Measurements from ENCODE around the gene SLC35G4.
"Not testable (repeated sequence)": the region's sequence is repeated elsewhere in the genome, so short reads cannot be mapped to it uniquely, and the experiment has no call there.

SLC35G4 gene

DNA sequence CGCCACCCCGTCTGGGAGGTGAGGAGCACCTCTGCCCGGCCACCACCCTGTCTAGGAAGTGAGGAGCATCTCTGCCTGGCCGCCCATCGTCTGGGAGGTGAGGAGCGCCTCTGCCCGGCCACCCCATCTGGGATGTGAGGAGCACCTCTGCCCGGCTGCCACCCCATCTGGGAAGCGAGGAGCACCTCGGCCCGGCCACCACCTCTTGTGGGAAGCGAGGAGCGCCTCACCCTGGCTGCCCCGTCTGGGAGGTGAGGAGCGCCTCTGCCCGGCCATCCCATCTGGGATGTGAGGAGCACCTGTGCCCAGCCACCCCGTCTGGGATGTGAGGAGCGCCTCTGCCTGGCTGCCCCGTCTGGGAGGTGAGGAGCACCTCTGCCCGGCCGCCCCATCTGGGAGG is 4.6 kb downstream of the SLC35G4 start:
- DNase-seq (ENCODE audit: low read depth in 2 of 2), result not testable (repeated sequence)

DNA sequence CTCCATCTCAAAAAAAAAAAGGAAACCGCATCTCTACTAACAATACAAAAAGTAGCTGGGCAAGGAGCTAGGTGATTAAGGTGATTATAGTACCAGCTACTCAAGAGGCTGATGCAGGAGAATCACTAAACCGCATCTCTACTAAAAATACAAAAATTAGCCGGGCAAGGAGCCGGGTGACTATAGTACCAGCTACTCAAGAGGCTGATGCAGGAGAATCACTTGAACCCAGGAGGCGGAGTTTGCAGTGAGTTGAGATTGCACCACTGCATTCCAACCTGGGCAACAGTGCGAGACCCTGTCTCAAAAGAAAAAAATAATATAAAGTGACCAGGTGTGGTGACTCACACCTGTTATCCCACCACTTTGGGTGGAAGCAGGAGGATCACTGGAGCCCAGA is 5.6 kb downstream of the SLC35G4 start:
- not testable (repeated sequence) for DNase-seq (ENCODE audit: low read depth in 2 of 2)

DNA sequence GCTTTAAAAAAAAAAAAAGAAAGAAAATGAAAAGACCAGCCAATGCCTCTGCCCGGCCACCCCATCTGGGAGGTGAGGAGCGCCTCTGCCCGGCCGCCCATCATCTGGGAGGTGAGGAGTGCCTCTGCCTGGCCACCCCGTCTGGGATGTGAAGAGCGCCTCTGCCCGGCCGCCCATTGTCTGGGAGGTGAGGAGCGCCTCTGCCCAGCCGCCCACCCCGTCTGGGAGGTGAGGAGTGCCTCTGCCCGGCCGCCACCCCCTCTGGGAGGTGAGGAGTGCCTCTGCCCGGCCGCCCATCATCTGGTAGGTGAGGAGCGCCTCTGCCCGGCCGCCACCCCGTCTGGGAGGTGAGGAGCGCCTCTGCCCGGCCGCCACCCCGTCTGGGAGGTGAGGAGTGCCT is 37.9 kb downstream of the SLC35G4 start:
- DNase-seq (ENCODE audit: low read depth in 2 of 2), result not testable (repeated sequence)

DNA sequence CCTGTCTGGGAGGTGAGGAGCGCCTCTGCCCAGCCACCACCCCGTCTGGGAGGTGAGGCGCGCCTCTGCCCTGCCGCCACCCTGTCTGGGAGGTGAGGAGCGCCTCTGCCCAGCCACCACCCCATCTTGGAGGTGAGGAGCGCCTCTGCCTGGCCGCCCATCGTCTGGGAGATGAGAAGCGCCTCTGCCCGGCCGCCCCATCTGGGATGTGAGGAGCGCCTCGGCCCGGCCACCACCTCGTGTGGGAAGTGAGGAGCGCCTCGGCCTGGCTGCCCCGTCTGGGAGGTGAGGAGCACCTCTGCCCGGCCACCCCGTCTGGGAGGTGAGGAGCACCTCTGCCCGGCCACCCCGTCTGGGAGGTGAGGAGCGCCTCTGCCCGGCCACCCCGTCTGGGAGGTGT is 38.4 kb downstream of the SLC35G4 start:
- DNase-seq (ENCODE audit: low read depth in 2 of 2), result not testable (repeated sequence)

GRCh38 chr18:11649839-11650238 is 40.4 kb downstream of the SLC35G4 start:
- DNase-seq (ENCODE audit: low read depth in 2 of 2), result no peak

DNA sequence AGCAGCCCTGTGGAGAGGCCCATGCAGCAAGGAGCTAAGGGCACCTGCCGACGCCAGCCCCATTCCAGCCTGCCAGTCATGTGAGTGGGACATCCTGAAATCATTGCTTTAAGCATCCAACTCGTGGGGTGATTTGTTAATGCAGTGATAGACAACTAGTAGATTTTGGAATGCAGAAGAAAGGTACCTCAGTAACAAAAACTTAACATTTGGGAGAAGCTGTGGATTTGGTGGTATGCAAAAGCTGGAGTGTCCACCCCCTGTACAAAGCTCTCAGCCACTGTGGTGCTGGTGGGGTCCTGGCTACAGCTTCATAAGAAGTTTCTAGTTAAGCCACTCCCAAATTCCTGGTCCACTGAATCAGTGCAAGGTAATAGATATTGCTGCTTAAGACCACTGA is 42.5 kb downstream of the SLC35G4 start:
- DNase-seq (ENCODE audit: low read depth in 2 of 2), result no peak

DNA sequence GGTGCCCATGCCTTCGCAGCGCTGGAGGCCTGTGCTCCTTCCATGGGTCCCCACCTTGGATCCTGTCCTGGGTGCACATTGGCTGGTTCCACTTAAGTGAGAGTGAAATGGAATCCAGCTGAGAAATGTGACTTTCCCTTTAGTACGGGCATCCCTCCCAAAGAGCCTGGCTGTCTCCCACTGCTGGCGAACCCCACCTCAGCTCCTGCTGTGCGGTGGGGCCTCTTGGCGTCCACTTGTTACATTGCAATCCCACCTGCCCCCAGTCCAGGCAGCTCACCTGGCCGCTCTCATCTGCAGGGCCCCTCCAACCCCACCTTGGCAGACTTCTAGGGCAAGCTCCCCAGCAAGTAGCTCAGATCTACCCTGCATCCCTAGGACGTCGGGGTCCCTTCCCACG is 44.1 kb downstream of the SLC35G4 start:
- DNase-seq (ENCODE audit: low read depth in 2 of 2), result no peak

GRCh38 chr18:11654736-11655605 is 45.6 kb downstream of the SLC35G4 start:
- DNase-seq (ENCODE audit: low read depth in 2 of 2), result peak in 1 of 2 donors; percentile 34

- no peak for DNase-seq (ENCODE audit: low read depth in 2 of 2)
Measured at GRCh38 chr18:11655606-11655932, 46.2 kb downstream of the SLC35G4 start.

GRCh38 chr18:11657152-11657551 is 47.8 kb downstream of the SLC35G4 start:
- DNase-seq (ENCODE audit: low read depth in 2 of 2), result no peak

DNA sequence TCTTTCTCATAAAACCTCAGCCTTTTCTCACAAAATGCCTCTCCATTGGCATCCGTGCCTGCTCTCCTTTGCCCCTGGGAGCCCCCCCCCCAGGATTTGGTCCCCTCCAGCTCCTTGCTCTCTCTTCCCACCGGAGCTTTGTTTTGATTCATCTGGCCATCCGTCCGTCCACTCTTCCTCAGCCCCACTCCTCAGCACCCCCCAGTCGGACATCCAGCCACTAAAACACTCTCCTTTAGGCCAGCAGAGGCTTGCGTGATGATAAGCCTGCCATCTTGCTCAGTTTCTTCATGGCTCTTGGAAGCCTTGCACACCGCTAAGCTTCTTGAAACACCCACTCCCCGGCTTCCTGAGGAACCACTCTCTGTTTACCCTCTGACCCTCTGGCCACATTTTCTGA is 48.2 kb downstream of the SLC35G4 start:
- no peak for DNase-seq (ENCODE audit: low read depth in 2 of 2)

GRCh38 chr18:11658019-11658418 is 48.6 kb downstream of the SLC35G4 start:
- no peak for DNase-seq (ENCODE audit: low read depth in 2 of 2)

DNA sequence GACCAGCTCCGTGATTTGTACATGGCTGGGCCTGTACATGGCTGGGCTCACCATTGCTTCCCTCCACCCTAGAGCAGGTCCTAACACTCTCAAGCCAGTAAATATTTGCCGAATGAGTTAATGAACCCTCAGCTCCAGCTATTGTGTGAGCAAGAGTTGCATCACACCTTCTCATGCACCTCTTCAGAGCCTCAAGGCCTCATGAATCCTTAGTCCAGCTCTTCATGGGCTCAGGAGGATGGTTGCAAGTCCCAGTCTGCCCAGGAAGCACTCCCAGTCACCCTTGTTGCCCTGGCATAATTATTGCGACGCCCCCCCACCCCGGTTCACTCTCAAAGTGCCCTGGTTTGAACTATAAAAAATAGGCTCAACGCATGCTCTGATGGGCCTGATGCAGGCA is 49.6 kb downstream of the SLC35G4 start:
- no peak for DNase-seq (ENCODE audit: low read depth in 2 of 2)
